ENCODE data around the gene NALF2. TPM values are rescaled to one million over a fixed set of nuclear protein-coding genes. Genes with fewer than 3 reads are reported as not detected.

NALF2 gene
- total RNA-seq, 1 experiment from 2014 or later, result 9.7 TPM

GRCh38 chrX:69493766-69494165 is 10.4 kb upstream of the NALF2 start:
- H3K56ac ChIP-seq (ENCODE audit: insufficient read length, low read depth, low read length), result no peak overlapping the region
- Mint-ChIP-seq H3K27ac (no peak overlapping the region), H3K36me3 (ENCODE audit: insufficient read depth in 1 of 3, low read depth in 3 of 3) (peaks cover 0 to 5% (median 0%) of the 10 kb centered on the region in 3 experiments; a peak in 3 of 7 replicates), H3K27me3 (ENCODE audit: low read depth) (peaks cover 8% of the 10 kb centered on the region), H3K9me3 (peaks cover 62 to 69% of the 10 kb centered on the region in 2 experiments), H3K4me1 (peaks cover 2 to 6% of the 10 kb centered on the region in 2 experiments; a peak in 3 of 4 replicates), H3K4me3 (no peak overlapping the region; a peak in 1 of 5 replicates)
- no peak overlapping the region for H2BK12ac ChIP-seq (ENCODE audit: insufficient read length, low read depth, low read length)
- H3K4ac ChIP-seq (ENCODE audit: low read depth, low read length), result no peak overlapping the region
- H3K14ac ChIP-seq (ENCODE audit: insufficient read depth, low read length), result no peak overlapping the region
- H2AFZ ChIP-seq (ENCODE audit: low read length), result no peak overlapping the region
- H3K23me2 ChIP-seq (ENCODE audit: insufficient read length, low read depth, low read length, poor library complexity, severe bottlenecking), result no peaks in the 10 kb centered on the region
- no peaks in the 10 kb centered on the region for H3K4me1 ChIP-seq (ENCODE audit: insufficient read depth, low read length)
- H2AK5ac ChIP-seq (ENCODE audit: insufficient read length, low read length), result no peak overlapping the region
- H2BK15ac ChIP-seq (ENCODE audit: low read depth, low read length), result no peak overlapping the region
- H4K8ac ChIP-seq (replicated peaks; ENCODE audit: insufficient read length, low read depth, low read length), result no peak overlapping the region
- H2BK120ac ChIP-seq (ENCODE audit: low read depth, low read length, poor library complexity, severe bottlenecking), result no peak overlapping the region
- H3K4me2 ChIP-seq (ENCODE audit: insufficient read depth, insufficient read length, low read length), result no peak overlapping the region
- H2BK5ac ChIP-seq (ENCODE audit: insufficient read length, low read length), result no peak overlapping the region
- no peak for TF ChIP-seq CTCF (conservative IDR thresholded peaks at IDR 0.05)
- no peak overlapping the region for H4K91ac ChIP-seq (ENCODE audit: insufficient read length, low read depth, low read length)
- H3K9ac ChIP-seq (ENCODE audit: extremely low read depth, insufficient read length, low read length), result no peak overlapping the region
- H3K23ac ChIP-seq (ENCODE audit: insufficient read length, low read depth, low read length), result no peak overlapping the region
- no peak overlapping the region for H2BK20ac ChIP-seq (ENCODE audit: low read depth, low read length, poor library complexity, severe bottlenecking)
- H3K18ac ChIP-seq (ENCODE audit: insufficient read length, low read depth, low read length), result no peak overlapping the region
- no peak overlapping the region for H3K27ac ChIP-seq (ENCODE audit: insufficient read length, low read depth, low read length)
- H4K20me1 ChIP-seq (ENCODE audit: control insufficient read depth, insufficient read depth, insufficient read length), result no peaks in the 10 kb centered on the region
- H3T11ph ChIP-seq (ENCODE audit: low read length), result no peak overlapping the region
- H4K5ac ChIP-seq (ENCODE audit: insufficient read length, low read depth, low read length), result no peak overlapping the region
- DNase-seq, result no peak
- H3K79me1 ChIP-seq (ENCODE audit: insufficient read depth, low read depth, low read length, poor library complexity, severe bottlenecking), result no peaks in the 10 kb centered on the region
- H3K27me3 ChIP-seq (ENCODE audit: insufficient read depth, low read length), result no peaks in the 10 kb centered on the region
- WGBS (ENCODE audit: extremely low coverage, insufficient read length, low lambda C conversion rate), result no CpG with 5 or more reads among the region's 1 CpG
- H3K79me2 ChIP-seq (ENCODE audit: insufficient read depth, low read length), result no peaks in the 10 kb centered on the region
- peaks cover 53% of the 10 kb centered on the region for H3K9me3 ChIP-seq (ENCODE audit: control insufficient read depth, low read depth, low read length)

Measured in H9 (cell line).